Adrenal gland (tissue), 5 donors: ENCODE measurements around the gene NLRC5.

Experiments
- POLR2A ChIP-seq, 2 donors: fragments of 450-650 bp; IDR thresholded peaks; one replicate each; pipeline ENCODE4 v1.6.1; 2017; ENCODE audit warnings: antibody characterized with exemption in 2 of 2, mild to moderate bottlenecking in 2 of 2, moderate library complexity in 1 of 2
- TF ChIP-seq, protein P1 (sequence below), 6 experiments: fragments of 450-650 bp in 4 of 6; fragments of 200-600 bp in 2 of 6; sonication (generic) in 1 of 6; IDR thresholded peaks; 1 replicate in 5 of 6; 2 replicates in 1 of 6; pipeline versions ENCODE4 v1.5.1 to v1.8.0; 2016 to 2021; ENCODE audit warnings: antibody characterized with exemption in 6 of 6, mild to moderate bottlenecking in 2 of 6, moderate library complexity in 1 of 6
- donor health status: DM: no; HTN: no; CAD: no.

DNA sequence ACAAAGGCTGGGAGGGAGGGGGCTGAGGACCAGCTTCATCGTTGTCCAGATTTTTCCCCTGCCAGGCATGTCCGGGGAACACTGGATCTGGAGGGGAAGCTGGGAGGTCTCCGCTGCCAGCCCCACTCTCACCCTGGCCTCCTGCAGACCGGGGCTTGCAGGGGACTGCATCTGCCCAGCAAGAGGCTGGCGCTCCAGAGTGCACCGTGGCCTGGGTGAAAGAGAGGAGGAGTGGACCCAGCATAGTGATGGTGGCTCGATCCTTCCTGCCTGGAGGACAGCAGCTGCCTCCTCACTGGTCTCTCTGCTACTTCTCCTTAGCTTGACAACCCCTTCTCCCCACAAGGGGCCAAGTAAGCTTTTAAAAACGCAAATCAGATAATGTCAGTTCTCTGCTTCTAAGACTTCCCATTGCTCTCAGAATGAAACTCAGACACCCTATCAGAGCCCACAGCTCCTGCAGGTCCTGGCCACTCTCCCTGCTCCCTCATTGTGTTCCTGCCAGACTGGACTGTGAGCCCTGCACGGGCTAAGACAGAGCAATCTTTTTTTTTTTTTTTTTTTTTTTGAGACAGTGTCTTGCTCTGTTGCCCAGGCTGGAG, 118.1 kb downstream of the NLRC5 start:
- TF ChIP-seq POLR2A (IDR thresholded peaks at IDR 0.05): no peak
- TF ChIP-seq, protein P1, sequence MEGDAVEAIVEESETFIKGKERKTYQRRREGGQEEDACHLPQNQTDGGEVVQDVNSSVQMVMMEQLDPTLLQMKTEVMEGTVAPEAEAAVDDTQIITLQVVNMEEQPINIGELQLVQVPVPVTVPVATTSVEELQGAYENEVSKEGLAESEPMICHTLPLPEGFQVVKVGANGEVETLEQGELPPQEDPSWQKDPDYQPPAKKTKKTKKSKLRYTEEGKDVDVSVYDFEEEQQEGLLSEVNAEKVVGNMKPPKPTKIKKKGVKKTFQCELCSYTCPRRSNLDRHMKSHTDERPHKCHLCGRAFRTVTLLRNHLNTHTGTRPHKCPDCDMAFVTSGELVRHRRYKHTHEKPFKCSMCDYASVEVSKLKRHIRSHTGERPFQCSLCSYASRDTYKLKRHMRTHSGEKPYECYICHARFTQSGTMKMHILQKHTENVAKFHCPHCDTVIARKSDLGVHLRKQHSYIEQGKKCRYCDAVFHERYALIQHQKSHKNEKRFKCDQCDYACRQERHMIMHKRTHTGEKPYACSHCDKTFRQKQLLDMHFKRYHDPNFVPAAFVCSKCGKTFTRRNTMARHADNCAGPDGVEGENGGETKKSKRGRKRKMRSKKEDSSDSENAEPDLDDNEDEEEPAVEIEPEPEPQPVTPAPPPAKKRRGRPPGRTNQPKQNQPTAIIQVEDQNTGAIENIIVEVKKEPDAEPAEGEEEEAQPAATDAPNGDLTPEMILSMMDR (IDR thresholded peaks at IDR 0.05): no peak
